ENCODE data around the gene GPR63.

DNA sequence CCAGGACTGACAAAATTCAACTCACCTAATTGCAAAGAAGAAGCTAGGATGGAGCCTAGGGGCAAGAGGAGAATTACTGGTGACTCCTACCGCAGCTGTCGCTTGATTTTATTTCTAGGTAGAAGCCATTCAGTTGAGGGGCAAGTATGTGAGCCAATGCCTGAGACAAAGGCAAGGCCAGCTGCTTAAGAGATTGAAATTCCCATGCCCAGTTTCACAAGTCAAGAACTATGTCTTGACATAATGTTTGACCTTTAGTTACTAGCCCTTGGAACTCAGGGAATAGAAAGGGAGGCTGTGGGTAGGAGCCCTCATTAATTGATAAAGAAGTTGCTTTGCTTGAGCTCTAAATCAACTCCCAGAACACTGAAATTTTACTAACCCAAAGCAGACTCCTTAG lies 54.0 kb downstream of the GPR63 start:
- TF ChIP-seq CTCF (IDR thresholded peaks at IDR 0.05; ENCODE audit: insufficient read depth, low read length) (no peak), POLR2AphosphoS5 (IDR thresholded peaks at IDR 0.05; ENCODE audit: low read depth) (no peak)

All from HL-60 (cell line).